HG03439 (cell line): ENCODE data around the gene DYNC1LI2.
A peak's percentile ranks its signal among the peaks of the same experiment; 100 is the strongest.
"Not testable (repeated sequence)": the region's sequence is repeated elsewhere in the genome, so short reads cannot be mapped to it uniquely, and the experiment has no call there.

Experiments
- ATAC-seq: cut with Tn5 transposase; IDR thresholded peaks from one replicate; pipeline ENCODE4 v1.9.1; 2021; ENCODE audit warnings: mild to moderate bottlenecking, moderate library complexity; ENCODE audit not compliant: unreplicated experiment

The DYNC1LI2 gene

DNA sequence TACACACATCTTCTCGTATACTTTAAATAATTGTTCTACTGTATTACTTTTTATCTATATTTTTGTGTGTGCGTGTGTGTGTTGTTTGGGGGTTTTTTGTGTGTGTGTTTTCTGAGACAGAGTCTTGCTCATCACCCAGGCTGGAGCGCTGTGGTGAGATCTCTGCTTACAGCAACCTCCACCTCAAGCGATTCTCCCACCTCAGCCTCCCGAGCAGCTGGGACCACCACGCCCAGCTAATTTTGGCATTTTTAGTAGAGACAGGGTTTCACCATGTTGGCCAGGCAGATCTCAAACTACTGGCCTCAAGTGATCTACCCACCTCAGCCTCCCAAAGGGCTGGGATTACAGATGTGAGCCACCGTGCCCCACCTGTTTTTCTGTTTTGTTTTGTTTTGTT, 53.4 kb downstream of the DYNC1LI2 start:
- no peak for ATAC-seq

DNA sequence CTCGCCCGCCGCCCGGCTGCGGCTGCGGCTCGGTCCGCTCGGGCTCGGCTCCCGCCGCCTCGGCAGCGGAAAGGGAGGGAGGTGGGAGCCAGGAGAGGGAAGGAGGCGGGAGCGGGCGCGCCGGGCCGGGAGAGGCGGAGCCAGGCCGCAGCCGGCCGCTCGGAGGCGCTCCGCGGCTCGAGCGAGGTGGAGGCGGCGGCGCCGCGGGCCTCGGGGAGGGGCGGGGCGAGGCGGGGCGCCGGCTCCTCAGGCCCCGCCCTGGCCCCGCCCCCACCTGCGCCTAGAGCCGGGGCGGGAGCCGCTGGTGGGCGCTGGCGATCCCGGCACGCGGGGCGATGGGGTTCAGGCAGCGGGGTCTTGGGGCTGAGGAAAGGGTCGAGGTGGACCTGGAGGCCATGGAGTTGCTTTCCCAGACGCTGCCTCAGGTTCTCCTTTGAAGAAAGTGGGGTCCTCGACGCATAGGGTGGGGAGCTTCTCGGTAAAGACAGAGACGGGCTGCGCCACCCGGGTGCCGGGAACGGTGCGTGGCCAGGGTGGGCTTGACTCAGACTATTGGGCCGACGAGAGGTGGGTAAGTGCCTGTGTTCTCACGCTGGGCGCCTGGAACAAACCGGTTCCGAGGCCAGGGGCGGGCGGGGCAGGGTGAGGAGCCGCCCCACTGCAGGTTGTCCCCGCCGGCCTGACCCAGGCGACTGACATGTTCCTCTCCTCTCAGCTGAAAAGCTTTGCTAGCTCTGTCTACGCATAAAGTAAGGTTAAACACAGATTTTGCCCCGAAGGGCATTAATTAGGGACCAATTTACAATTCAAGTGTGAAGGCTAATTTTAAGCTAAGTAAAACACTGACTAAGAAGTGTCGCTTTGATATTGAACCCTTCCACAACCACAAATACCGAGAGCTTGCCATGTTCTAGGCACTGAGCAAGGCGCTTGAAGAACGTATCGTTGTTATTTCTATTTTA, 54.5 kb downstream of the DYNC1LI2 start, which contains the start of gene CMTM4:
Gene CMTM4, minus strand, starts transcription at position 75 of the 962 bp plus-strand sequence. CDS start 218 bp downstream, outside the sequence.
- peak; percentile 87 for ATAC-seq

DNA sequence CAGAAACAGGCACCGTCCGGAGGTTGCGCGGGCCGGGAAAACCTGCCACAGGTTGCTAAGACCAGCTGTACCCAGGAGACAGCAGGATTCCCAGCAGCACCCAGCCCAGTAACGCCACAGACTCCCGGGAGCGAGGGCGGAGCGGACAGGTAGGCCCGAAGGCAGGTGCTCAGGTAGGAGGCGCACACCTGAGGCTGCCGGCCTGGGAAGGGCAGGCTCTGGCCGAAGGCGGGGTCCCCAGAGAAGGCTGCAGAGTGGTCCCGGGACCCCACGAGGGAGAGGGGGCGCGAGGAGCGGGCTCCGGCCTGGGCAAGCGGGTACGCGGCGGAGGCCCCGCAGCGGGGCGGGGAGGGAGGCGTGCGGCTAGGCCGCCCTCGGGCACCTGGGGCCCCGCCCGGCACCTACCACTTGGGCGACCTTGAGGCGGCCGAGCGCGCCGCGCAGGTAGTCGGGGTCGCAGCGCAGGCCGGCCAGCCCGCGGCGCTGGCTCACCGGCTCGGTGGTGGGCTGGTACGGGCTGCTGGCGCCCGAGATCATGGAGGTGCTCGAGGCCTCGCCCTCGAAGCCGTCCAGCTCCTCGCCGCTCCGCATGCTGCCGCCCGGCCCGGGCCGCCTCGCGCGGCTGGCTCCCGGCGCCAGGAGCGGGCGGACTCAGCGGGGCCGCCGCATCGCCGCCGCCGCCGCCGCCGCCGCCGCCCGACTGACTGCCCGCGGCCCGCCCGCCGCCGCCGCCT, 55.3 kb downstream of the DYNC1LI2 start:
- peak; percentile 41 for ATAC-seq

DNA sequence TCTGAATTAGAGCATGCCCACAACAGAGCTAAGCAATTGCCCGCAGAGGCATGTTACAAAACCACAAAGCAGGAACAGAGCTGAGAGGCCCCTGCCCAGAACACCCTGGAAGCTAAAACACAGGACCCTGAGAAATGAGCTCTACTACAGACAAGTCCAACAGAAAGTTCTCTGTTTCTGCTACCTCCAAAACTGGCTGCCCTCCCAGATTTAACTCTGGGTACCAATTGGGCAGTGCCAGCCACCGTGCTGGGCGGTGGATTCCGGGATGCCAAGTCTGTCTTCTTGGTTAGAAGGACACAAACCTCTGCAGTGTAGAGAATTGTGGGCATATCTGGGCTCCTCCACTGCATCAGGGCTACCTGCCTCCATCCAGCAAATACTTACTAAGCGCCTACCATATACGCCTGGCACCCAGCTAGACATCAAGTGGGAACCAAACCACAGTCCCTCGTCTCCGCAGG, 55.9 kb downstream of the DYNC1LI2 start:
- ATAC-seq: no peak

DNA sequence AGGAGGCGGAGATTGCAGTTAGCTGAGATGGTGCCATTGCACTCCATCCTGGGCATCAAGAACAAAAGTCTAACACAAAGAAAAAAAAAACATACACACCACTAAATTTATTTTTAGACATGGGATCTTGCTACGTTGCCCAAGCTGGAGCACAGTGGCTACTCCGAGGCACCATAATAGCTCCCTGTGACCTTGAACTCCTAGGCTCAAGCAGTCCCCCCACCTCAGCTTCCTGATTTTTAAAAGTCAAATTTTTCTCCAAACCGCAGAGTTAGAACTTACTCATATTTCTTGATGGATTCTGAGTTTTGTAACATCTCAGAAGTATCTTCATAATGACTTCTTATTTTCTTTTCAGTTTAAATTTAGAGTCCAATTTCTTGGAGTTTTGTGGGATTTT, 58.3 kb downstream of the DYNC1LI2 start:
- ATAC-seq: no peak

DNA sequence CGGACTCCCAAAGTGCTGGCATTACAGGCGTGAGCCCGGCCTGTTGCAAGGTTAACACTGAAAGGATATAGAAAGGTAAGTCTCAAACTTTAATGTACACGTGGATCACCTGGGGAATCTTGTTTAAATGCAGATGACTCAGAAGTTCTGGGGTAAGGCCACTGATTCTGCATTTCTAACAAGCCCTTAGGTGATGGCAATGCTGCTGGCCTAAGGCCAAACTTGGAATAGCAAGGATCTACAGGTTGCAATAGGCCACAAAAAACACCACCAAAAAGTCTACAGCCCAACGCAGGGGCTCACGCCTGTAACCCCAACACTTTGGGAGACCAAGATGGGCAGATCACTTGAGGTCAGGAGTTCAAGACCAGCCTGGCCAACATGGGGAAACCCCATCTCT, 59.1 kb downstream of the DYNC1LI2 start:
- no peak for ATAC-seq

DNA sequence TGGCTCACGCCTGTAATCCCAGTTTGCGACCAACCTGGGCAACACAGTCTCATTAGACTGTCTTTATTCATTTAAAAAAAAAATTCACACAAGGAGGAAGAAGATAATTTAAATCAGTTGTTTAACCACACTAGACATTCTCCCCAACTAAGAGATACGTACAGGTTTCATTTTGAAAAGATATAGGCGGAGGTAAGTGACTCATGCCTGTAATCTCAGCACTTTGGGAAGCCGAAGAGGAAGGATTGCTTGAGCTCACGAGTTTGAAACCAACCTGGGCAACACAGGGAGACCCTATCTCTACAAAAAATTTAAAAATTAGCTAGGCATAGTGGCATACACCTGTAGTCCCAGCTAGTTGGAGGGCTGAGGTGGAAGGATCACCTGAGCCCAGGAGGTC, 60.2 kb downstream of the DYNC1LI2 start:
- ATAC-seq: no peak

DNA sequence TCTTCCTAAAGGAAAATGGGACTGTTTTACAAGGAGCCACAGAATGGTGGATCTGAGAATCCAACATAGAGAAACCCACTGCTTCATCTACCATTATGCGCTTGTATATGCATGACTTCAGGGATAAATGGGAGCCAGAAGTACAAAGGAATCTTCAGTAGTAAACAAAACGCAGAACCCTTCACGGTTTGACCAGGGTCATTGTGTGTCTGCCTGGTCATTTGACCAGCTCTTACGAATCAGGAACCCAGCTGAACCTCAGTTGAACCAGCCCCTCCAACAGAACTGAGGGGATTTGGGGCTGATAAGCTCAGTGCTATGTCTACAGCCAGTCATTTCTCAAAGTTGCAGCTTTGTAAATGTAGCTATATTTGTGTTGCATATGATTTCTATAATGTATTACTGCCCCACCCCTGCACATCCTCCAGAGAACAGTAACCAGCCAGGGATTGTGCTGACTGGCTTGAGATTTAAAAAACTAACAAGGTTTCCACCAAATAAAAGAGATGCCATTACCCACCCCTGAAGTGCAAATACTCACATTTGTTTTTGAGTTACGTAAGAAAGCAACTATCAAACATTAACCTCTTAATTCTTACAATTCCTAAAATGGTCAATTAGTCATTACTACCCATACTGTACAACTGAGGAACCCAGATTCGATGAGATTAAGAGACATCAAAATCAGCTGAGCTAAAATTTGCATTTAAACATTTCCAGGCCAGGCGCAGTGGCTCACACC, 61.1 kb downstream of the DYNC1LI2 start:
- ATAC-seq: no peak

DNA sequence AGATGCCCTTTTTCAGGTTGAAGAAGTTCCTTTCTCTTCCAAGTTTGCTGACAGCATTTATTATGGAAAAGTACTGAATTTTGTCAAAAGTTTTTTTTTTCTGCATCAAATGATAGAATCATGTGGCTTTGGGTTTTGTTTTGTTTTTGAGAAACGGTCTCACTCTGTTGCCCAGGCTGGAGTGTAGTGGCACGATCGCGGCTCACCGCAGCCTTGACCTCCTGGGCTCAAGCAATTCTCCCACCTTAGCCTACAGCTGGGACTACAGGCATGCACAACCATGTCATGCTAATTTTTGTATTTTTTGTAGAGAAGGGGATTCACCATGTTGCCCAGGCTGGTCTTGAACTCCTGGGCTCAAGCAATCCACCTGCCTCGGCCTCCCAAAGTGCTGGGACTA, 62.1 kb downstream of the DYNC1LI2 start:
- no peak for ATAC-seq

DNA sequence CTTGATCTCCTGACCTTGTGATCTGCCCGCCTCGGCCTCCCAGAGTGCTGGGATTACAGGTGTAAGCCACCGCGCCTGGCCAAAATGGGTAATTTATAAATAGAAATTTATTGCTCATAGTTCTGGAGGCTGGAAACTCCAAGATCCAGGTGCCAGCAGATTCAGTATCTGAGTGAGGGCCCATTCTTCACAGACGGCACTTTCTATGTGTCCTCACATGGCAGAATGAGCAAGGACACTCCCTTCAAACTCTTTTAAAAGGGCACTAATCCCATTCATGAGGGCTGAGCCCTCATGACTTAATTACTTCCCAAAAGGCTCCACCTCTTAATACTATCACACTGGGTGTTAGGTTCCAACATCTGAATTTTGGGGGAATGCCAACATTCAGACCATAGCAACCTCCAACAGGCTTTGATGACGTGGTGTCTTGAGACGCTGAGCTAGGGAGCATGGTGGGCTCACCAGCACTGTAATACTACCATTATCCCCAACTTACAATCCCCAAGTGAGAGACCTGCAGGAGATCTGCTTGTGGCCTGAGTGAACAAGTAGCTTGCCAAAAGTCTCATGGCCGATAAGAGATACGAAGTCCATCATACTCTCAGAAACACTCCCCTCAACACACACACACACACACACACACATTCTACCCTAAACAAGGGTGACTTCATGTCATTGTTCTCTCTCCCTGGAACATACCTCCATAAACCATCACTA, 63.3 kb downstream of the DYNC1LI2 start:
- ATAC-seq: no peak

DNA sequence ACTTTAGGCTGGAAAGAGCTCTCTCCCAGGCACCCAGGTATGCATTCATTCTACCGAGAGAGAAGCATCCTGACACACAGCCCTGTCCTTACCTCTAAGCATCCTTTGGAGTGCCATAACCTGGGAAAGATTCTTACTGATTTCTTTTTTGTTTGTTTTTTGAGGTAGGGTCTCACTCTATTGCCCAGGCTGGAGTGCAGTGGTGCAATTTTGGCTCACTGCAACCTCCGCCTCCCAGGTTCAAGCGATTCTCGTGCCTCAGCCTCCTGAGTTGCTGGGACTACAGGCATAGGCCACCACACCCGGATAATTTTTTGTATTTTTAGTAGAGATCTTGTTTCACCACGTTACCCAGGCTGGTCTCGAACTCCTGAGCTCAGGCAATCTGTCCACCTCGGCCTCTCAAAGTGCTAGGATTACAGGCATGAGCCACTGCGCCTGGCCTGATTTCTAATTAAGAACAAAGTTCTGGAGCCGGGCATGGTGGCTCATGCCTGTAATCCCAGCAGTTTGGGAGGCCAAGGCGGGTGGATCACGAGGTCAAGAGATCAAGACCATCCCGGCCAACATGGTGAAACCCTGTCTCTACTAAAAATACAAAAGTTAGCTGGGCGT, 65.8 kb downstream of the DYNC1LI2 start:
- ATAC-seq: not testable (repeated sequence)

DNA sequence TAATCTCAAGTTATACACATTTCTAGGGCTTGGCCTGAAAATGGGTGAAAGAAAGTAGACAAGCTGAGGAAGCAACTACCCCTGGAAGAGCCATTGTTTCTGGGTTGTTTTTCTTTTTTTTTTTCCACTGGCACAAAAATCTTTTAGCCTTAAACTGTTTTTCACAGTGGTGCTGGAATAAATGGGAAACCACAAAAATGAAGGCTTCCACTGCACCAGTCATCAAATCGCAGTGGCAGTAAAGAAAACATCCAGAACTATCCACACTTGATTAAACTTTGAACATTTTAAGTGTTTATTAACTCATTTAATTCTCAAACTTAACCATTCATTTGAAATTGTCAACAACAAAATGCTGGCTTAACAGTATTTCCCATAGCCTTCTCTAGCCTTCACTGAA, 69.1 kb downstream of the DYNC1LI2 start:
- no peak for ATAC-seq

DNA sequence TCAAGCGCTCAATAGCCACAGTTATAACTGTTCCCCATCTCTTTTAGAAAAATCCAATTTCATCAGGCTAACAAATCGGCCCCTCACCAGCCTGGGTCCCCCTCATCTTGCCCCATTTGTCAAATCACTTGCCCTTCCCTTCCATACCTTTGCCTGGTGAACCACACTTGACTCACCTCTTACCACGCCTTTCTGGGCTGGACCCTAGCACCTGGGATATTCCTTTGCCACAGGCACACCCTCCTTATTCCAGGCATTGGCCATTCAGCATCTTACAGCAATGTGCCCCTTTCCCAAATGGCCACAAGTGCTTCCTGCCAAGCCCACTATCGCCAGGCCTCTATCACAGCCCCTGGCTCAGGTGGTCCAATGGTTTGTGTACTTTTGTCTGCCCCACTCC, 69.7 kb downstream of the DYNC1LI2 start:
- ATAC-seq: no peak

DNA sequence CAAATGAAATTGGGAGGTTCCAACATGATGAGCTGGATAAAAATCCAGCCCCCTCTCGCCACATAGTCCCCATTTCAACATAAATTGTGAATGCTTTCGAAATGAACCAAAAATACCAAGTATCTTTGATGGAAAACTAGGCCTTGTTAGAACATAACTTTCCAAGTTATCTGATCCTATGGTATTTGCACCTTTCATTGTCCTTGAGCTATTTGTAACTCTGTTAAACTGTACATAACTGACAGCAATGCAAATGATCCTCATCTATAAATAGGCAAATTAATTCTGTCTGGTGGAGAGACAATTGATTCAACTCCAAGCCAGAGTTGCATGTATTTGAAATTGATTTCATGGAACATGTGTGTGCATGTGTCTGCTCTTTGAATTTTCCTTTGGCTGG, 73.1 kb downstream of the DYNC1LI2 start:
- no peak for ATAC-seq

DNA sequence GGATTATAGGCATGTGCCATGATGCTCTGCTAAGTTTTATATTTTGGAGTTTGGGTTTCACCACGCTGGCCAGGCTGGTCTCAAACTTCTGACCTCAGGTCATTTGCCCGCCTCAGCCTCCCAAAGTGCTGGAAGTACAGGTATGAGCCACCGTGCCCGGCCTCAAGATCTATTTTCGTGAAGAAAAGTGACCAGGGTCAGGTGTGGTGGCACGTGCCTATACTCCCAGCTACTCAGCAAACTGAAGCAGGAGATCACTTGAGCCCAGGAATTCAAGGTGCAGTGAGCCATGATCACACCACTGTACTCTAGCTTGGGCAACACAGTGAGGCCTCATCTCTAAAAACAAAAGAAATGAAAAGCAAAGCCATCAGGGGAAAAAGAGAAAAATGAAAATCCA, 73.6 kb downstream of the DYNC1LI2 start:
- no peak for ATAC-seq

DNA sequence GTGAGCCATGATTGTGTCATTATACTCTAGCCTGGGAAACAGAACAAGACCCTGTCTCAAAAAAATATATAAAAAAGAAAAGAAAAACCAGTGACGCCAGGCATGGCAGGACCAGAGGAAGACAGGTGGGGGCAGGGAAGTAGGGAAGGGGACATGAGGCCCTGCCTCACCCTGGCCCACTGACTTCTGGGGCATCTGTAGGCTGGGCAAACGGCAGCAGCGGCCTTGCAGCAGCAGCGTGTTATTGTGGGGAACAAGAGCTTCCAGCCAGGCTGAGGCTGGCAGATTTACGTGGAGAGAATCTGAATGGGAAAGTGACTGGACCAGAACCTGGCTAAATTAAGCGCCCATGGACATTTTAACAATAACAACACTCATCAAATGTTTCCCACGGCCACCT, 74.2 kb downstream of the DYNC1LI2 start:
- ATAC-seq: no peak

DNA sequence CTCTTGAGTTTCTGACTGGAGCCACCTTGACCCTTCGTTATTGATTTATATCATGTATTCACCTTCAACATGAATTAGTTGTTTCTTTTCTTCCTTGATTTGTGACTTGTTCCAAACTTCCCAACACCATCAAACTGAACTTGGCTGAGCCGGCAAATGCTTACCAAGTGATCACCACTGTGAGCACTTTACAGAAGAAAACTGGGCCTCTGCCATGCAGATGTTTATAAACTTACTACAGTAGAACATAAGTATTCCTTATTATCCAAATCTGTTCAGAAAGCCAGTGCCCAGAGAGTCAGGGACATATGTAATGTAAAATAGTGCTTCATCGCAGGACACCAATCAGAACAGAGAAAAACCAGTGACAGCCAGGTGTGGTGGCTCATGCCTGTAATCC, 74.8 kb downstream of the DYNC1LI2 start:
- ATAC-seq: no peak

DNA sequence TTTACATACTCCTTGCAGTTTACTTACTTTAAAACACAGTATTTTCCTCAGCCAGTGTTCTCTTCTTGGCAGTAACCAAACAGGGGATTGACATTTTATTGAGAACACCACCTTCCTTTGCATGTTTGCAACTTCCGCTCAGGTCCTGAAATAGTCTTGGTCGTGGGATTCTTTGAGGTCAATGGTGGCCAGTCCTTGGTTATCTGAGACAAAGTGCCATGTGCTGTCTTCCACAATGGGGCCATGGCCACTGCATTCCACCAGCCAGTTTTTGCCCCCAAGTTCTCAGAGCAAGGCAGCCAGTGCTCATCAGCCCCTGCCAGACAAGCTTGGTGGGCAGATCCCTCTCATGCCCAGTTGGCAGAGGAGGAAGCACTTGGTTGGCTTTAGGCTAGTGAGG, 77.7 kb downstream of the DYNC1LI2 start:
- no peak for ATAC-seq
